ENCODE measurements around the gene PPIE. TPM values are rescaled to one million over a fixed set of nuclear protein-coding genes. Genes with fewer than 3 reads are reported as not detected.

PPIE gene
- total and polyA plus RNA-seq, 12 donors = 34.3 to 78.9 (median 42.8) TPM

- no peak for TF ChIP-seq POLR2A (IDR thresholded peaks at IDR 0.05)
- no peak for TF ChIP-seq CTCF (IDR thresholded peaks at IDR 0.05)
- H3K27me3 ChIP-seq = no peaks in the 10 kb centered on the region
- peaks cover 0 to 89% of the 10 kb centered on the region in 2 donors for H3K36me3 ChIP-seq (replicated peaks in 1 of 2)
- WGBS, 4 donors = 85 to 92% (median 90%) methylated on average over 13 to 16 of the region's 16 CpGs
- H3K4me1 ChIP-seq (replicated peaks in 1 of 2) = no peaks in the 10 kb centered on the region
- peak overlapping the region in 1 of 5 donors; percentile 34 for H3K27ac ChIP-seq
- intact Hi-C loops (cut with DNase I) = no loop called here
- DNase-seq = no peak
- no peaks in the 10 kb centered on the region for H3K9me3 ChIP-seq (replicated peaks in 1 of 3)
- H3K4me3 ChIP-seq = no peak overlapping the region
These were observed 14.7 kb downstream of the PPIE start for GRCh38 chr1:39753132-39754025.

GRCh38 chr1:39754026-39754570 is 15.4 kb downstream of the PPIE start:
- Histone ChIP-seq H3K9me3 (replicated peaks in 1 of 3) (no peaks in the 10 kb centered on the region), H3K4me1 (replicated peaks in 1 of 2) (no peaks in the 10 kb centered on the region), H3K36me3 (replicated peaks in 1 of 2) (peaks cover 0 to 82% of the 10 kb centered on the region in 2 donors), H3K4me3 (no peak overlapping the region), H3K27me3 (no peaks in the 10 kb centered on the region), H3K27ac (peak overlapping the region in 1 of 5 donors; percentile 6)
- WGBS, 4 donors = 69 to 80% (median 72%) methylated on average over 2 of the region's 2 CpGs
- no peak for TF ChIP-seq POLR2A (IDR thresholded peaks at IDR 0.05)
- no peak for TF ChIP-seq CTCF (IDR thresholded peaks at IDR 0.05)
- intact Hi-C loops (cut with DNase I) = no loop called here
- no peak for DNase-seq

GRCh38 chr1:39754906-39755504 is 16.3 kb downstream of the PPIE start:
- DNase-seq = peak in 1 of 7 donors; percentile 65
- TF ChIP-seq CTCF (IDR thresholded peaks at IDR 0.05) = no peak
- TF ChIP-seq POLR2A (IDR thresholded peaks at IDR 0.05) = no peak
- Histone ChIP-seq H3K27ac (peak overlapping the region in 1 of 5 donors; percentile 6), H3K9me3 (replicated peaks in 1 of 3) (no peaks in the 10 kb centered on the region), H3K36me3 (replicated peaks in 1 of 2) (peaks cover 0 to 73% of the 10 kb centered on the region in 2 donors), H3K4me3 (no peak overlapping the region), H3K4me1 (replicated peaks in 1 of 2) (no peaks in the 10 kb centered on the region), H3K27me3 (no peaks in the 10 kb centered on the region)
- 40 to 100% (median 94%) methylated on average over 1 to 2 of the region's 2 CpGs for WGBS, 4 donors
- intact Hi-C loops (cut with DNase I) = no loop called here

GRCh38 chr1:39755965-39756659 is 17.4 kb downstream of the PPIE start:
- H3K27ac ChIP-seq = no peak overlapping the region
- H3K4me3 ChIP-seq = no peak overlapping the region
- H3K27me3 ChIP-seq = no peaks in the 10 kb centered on the region
- peak in 1 of 7 donors; percentile 50 for DNase-seq
- peaks cover 0 to 62% of the 10 kb centered on the region in 2 donors for H3K36me3 ChIP-seq (replicated peaks in 1 of 2)
- intact Hi-C loops (cut with DNase I) = no loop called here
- H3K9me3 ChIP-seq (replicated peaks in 1 of 3) = no peaks in the 10 kb centered on the region
- TF ChIP-seq POLR2A (IDR thresholded peaks at IDR 0.05) = no peak
- TF ChIP-seq CTCF (IDR thresholded peaks at IDR 0.05) = no peak
- H3K4me1 ChIP-seq (replicated peaks in 1 of 2) = no peaks in the 10 kb centered on the region
- WGBS, 4 donors = 85 to 98% (median 92%) methylated on average over 3 to 9 of the region's 9 CpGs

All from adrenal gland (tissue), 12 donors.